IMR-90 (cell line): ENCODE data around the gene KL. TPM values are rescaled to one million over a fixed set of nuclear protein-coding genes. Genes with fewer than 3 reads are reported as not detected.

Experiments
- ATAC-seq: fragments of 200-7000 bp; cut with Tn5 transposase; 2 replicates; pipeline ENCODE4 v1.9.1; 2020; ENCODE audit warnings: low read depth, mild to moderate bottlenecking, moderate library complexity
- BruUV-seq: library from RNA; stranded (reverse); fragments of 400-500 nt; replicated peaks from 2 replicates; lab custom pipeline; 2021; lab: Mats Ljungman, UMichigan
- CTCF ChIA-PET: fragments of 300-600 bp; formaldehyde crosslinking; extraction: SDS; loops from one replicate; lab custom pipeline; 2021; ENCODE audit warnings: antibody characterized with exemption; lab: Yijun Ruan, JAX
- POLR2A ChIA-PET: fragments of 300-600 bp; sonication (Branson Sonifier 250); formaldehyde crosslinking; loops from one replicate; lab custom pipeline; 2022; ENCODE audit warnings: antibody characterized with exemption; ENCODE audit not compliant: unreplicated experiment; lab: Charles Lee
- DNase-seq: peaks from one replicate; pipeline ENCODE4 v3.0.0; 2013
- H2AFZ ChIP-seq: replicated peaks from 2 replicates; pipeline ENCODE3; 2013; ENCODE audit warnings: low read length, mild to moderate bottlenecking; ENCODE audit not compliant: poor library complexity
- H2AK5ac ChIP-seq: 2 replicates; pipeline ENCODE4 v1.6.1; 2013; ENCODE audit warnings: low read depth, low read length, inconsistent platforms
- H2AK9ac ChIP-seq: replicated peaks from 2 replicates; pipeline ENCODE3; 2013; ENCODE audit warnings: mild to moderate bottlenecking, low read depth, low read length, moderate library complexity; ENCODE audit not compliant: poor library complexity
- H2BK120ac ChIP-seq: 2 replicates; pipeline ENCODE4 v1.6.1; 2013; ENCODE audit warnings: low read depth, low read length, inconsistent platforms
- H2BK15ac ChIP-seq: 3 replicates; pipeline ENCODE4 v1.6.1; 2013; ENCODE audit warnings: low read depth, low read length, inconsistent platforms
- H2BK20ac ChIP-seq: 2 replicates; pipeline ENCODE4 v1.6.1; 2013; ENCODE audit warnings: low read depth, mild to moderate bottlenecking, inconsistent platforms, low read length, moderate library complexity
- H2BK5ac ChIP-seq: 2 replicates; pipeline ENCODE4 v1.6.1; 2013; ENCODE audit warnings: mild to moderate bottlenecking, low read depth, low read length, inconsistent platforms; ENCODE audit not compliant: poor library complexity, severe bottlenecking
- H3K14ac ChIP-seq: replicated peaks from 2 replicates; pipeline ENCODE4 v1.6.1; 2013; ENCODE audit warnings: low read depth, low read length, inconsistent platforms
- H3K18ac ChIP-seq: 2 replicates; pipeline ENCODE4 v1.6.1; 2013; ENCODE audit warnings: low read depth, low read length, control low read depth
- H3K23ac ChIP-seq: 2 replicates; pipeline ENCODE4 v1.6.1; 2013; ENCODE audit warnings: low read depth, low read length, inconsistent platforms
- H3K27ac ChIP-seq: 2 replicates; pipeline ENCODE4 v1.5.1; 2013; ENCODE audit warnings: mild to moderate bottlenecking, control low read depth, low read length; ENCODE audit not compliant: insufficient read depth
- H3K27me3 ChIP-seq: 2 replicates; pipeline ENCODE4 v1.6.1; 2013; ENCODE audit warnings: low read length; ENCODE audit not compliant: control insufficient read depth, insufficient read depth
- H3K36me3 ChIP-seq: 2 replicates; pipeline ENCODE4 v1.6.1; 2013; ENCODE audit warnings: low read length, mixed read lengths; ENCODE audit not compliant: control insufficient read depth, insufficient read depth
- H3K4ac ChIP-seq: 2 replicates; pipeline ENCODE4 v1.6.1; 2013; ENCODE audit warnings: low read depth, low read length, inconsistent platforms
- H3K4me1 ChIP-seq: 2 replicates; pipeline ENCODE4 v1.6.1; 2013; ENCODE audit warnings: low read length, mixed read lengths; ENCODE audit not compliant: control insufficient read depth, insufficient read depth
- H3K4me2 ChIP-seq: 2 replicates; pipeline ENCODE4 v1.6.1; 2013; ENCODE audit warnings: low read depth, mild to moderate bottlenecking, control low read depth, low read length, moderate library complexity
- H3K4me3 ChIP-seq: 2 replicates; pipeline ENCODE4 v1.5.1; 2013; ENCODE audit warnings: low read depth, mild to moderate bottlenecking, control low read depth, low read length, moderate library complexity; ENCODE audit not compliant: insufficient read depth
- H3K56ac ChIP-seq: 2 replicates; pipeline ENCODE4 v1.6.1; 2013; ENCODE audit warnings: low read length, inconsistent platforms; ENCODE audit not compliant: insufficient read depth; ENCODE audit errors: extremely low read depth
- H3K79me1 ChIP-seq, 2 experiments: 2 replicates each; pipeline ENCODE4 v1.6.1; 2013; ENCODE audit warnings: low read length in 2 of 2, inconsistent platforms in 1 of 2, low read depth in 1 of 2
- H3K9ac ChIP-seq: 2 replicates; pipeline ENCODE4 v1.6.1; 2013; ENCODE audit warnings: low read depth, low read length, control low read depth
- H3K9me1 ChIP-seq: 2 replicates; pipeline ENCODE4 v1.6.1; 2013; ENCODE audit warnings: low read length, inconsistent platforms; ENCODE audit not compliant: insufficient read depth
- H3K9me3 ChIP-seq: 2 replicates; pipeline ENCODE4 v1.6.1; 2013; ENCODE audit warnings: low read length; ENCODE audit not compliant: control insufficient read depth, insufficient read depth
- H4K20me1 ChIP-seq: 2 replicates; pipeline ENCODE4 v1.6.1; 2013; ENCODE audit warnings: low read length, inconsistent platforms; ENCODE audit not compliant: insufficient read depth
- H4K5ac ChIP-seq: 2 replicates; pipeline ENCODE4 v1.6.1; 2013; ENCODE audit warnings: mild to moderate bottlenecking, low read depth, low read length, control low read depth
- H4K8ac ChIP-seq, 2 experiments: 2 replicates each; pipeline ENCODE4 v1.6.1; 2013; ENCODE audit warnings: low read depth in 2 of 2, low read length in 2 of 2, control low read depth in 1 of 2, inconsistent platforms in 1 of 2
- H4K91ac ChIP-seq: 2 replicates; pipeline ENCODE4 v1.6.1; 2013; ENCODE audit warnings: low read depth, low read length, inconsistent platforms; ENCODE audit not compliant: insufficient read depth
- CEBPB ChIP-seq: IDR thresholded peaks from 2 replicates; pipeline ENCODE4 v1.6.1; 2012; ENCODE audit warnings: low read depth, low read length, improper control_type of control experiment
- MAFK ChIP-seq: IDR thresholded peaks from 2 replicates; pipeline ENCODE4 v1.6.1; 2012; ENCODE audit warnings: low read depth, low read length, improper control_type of control experiment
- MAZ ChIP-seq: IDR thresholded peaks from 2 replicates; pipeline ENCODE4 v1.6.1; 2012; ENCODE audit warnings: low read depth, mild to moderate bottlenecking, low read length, improper control_type of control experiment, moderate library complexity, borderline replicate concordance
- RCOR1 ChIP-seq: IDR thresholded peaks from 2 replicates; pipeline ENCODE4 v1.6.1; 2012; ENCODE audit warnings: mild to moderate bottlenecking, low read length, improper control_type of control experiment; ENCODE audit not compliant: insufficient replicate concordance
- RFX5 ChIP-seq: IDR thresholded peaks from 2 replicates; pipeline ENCODE4 v1.8.0; 2012; ENCODE audit warnings: low read depth, mild to moderate bottlenecking, low read length, moderate library complexity
- USF2 ChIP-seq: fragments of 150-350 bp; IDR thresholded peaks from 2 replicates; pipeline ENCODE4 v1.6.1; 2017; ENCODE audit warnings: mild to moderate bottlenecking, antibody characterized with exemption, low read length, low read depth
- WGBS, 2 experiments: methylation state at CpG; one replicate each; pipeline versions ENCODE4 v1.1.5 to v1.1.7; 2013; ENCODE audit warnings: missing lambda C conversion rate in 2 of 2; ENCODE audit not compliant: insufficient read length in 1 of 2; ENCODE audit errors: extremely low coverage in 2 of 2; 5-methylcytosine and 5-hydroxymethylcytosine counted together
- dilution Hi-C: fragments of 300-500 bp; cut with HindIII; formaldehyde crosslinking; loops from one replicate; pipeline ENCODE4 v1.14.3; 2018; ENCODE audit warnings: low sequenced_read_pairs; ENCODE audit not compliant: unreplicated experiment
- in situ Hi-C: fragments of 300-500 bp; cut with MboI; formaldehyde crosslinking; loops from 3 replicates; pipeline ENCODE4 v1.14.3; 2019; ENCODE audit warnings: low sequenced_read_pairs, inconsistent platforms, mixed read lengths
- intact Hi-C: fragments of 100-400 bp; cut with micrococcal nuclease; formaldehyde crosslinking; loops from 2 replicates; pipeline ENCODE4 v1.10.0; 2022
- polyA plus RNA-seq, 3 experiments: library from polyadenylated mRNA; depleted of rRNA; stranded (reverse); fragments of >200 nt; gene quantifications; 2 replicates each; pipeline ENCODE4 v1.2.3, GENCODE V29; 2012; ENCODE audit warnings: low replicate concordance in 1 of 3
- total RNA-seq: library from RNA; depleted of rRNA; stranded (reverse); fragments of >200 nt; gene quantifications from 2 replicates; pipeline ENCODE4 v1.2.3, GENCODE V29; 2012

KL gene
- total and polyA plus RNA-seq, 2 of the 4 experiments (the other 2 are of a cell fraction) = not detected

GRCh38 chr13:33081666-33082065 lies 65.4 kb downstream of the KL start:
- WGBS, 2 experiments = no CpG with 5 or more reads among the region's 1 CpG
- Histone ChIP-seq H2AK5ac (no peak overlapping the region), H3K36me3 (no peaks in the 10 kb centered on the region), H3K9me1 (no peaks in the 10 kb centered on the region), H3K4me3 (no peak overlapping the region), H3K18ac (no peak overlapping the region), H4K8ac (no peak overlapping the region), H3K23ac (no peak overlapping the region), H4K5ac (no peak overlapping the region), H4K20me1 (no peaks in the 10 kb centered on the region), H2BK120ac (no peak overlapping the region), H3K9me3 (no peaks in the 10 kb centered on the region), H3K4ac (no peak overlapping the region), H4K91ac (no peak overlapping the region), H3K79me1 (no peaks in the 10 kb centered on the region), H2BK15ac (no peak overlapping the region), H3K56ac (no peak overlapping the region), H2BK20ac (no peak overlapping the region), H3K9ac (no peak overlapping the region), H3K27me3 (no peaks in the 10 kb centered on the region; the same call in 1 of the 2 replicates), H3K27ac (no peak overlapping the region), H2AK9ac (no peak overlapping the region), H3K14ac (no peak overlapping the region), H2AFZ (no peak overlapping the region), H2BK5ac (no peak overlapping the region), H3K4me1 (no peaks in the 10 kb centered on the region), H3K4me2 (no peak overlapping the region)
- ChIA-PET POLR2A (no interaction called here), CTCF (interaction anchor here (0.6 kb wide), 1 partner anchor 1108 kb away, joined by 3 read pairs; no protein-coding TSS in a partner anchor)
- DNase-seq (no peak), ATAC-seq (no peak)
- intact Hi-C loops = no loop called here
- dilution Hi-C loops = no loop called here
- no TSS peak for BruUV-seq
- in situ Hi-C loops = no loop called here
- TF ChIP-seq CEBPB (no peak), RCOR1 (no peak), MAFK (no peak), USF2 (no peak), RFX5 (no peak), MAZ (no peak)
